ENCODE results near the gene CNTNAP5.

CNTNAP5 gene

GRCh38 chr2:124025171-124025580 is at the start of gene CNTNAP5:
CNTNAP5 (plus strand) TSS chr2:124025287; CDS start chr2:124025651, 364 bp downstream.
- TF ChIP-seq CTCF (IDR thresholded peaks at IDR 0.05; ENCODE audit: insufficient read depth, low read depth, low read length, missing control alignments), result no peak
- no peak within 1 kb of the TSS for H3K4me3 ChIP-seq (ENCODE audit: low read depth, low read length)
- DNase-seq (ENCODE audit: low read depth), result no peak

GRCh38 chr2:123976054-123976648 is 48.9 kb upstream of the CNTNAP5 start:
- no peak overlapping the region for H3K4me3 ChIP-seq (ENCODE audit: low read depth, low read length)
- TF ChIP-seq CTCF (IDR thresholded peaks at IDR 0.05; ENCODE audit: insufficient read depth, low read depth, low read length, missing control alignments), result no peak
- DNase-seq (ENCODE audit: low read depth), result no peak

- TF ChIP-seq CTCF (IDR thresholded peaks at IDR 0.05; ENCODE audit: insufficient read depth, low read depth, low read length, missing control alignments), result peak; percentile 40
- DNase-seq (ENCODE audit: low read depth), result peak; percentile 26
- H3K4me3 ChIP-seq (ENCODE audit: low read depth, low read length), result no peak overlapping the region
Observed at GRCh38 chr2:123993728-123994323, 31.3 kb upstream of the CNTNAP5 start.

- H3K4me3 ChIP-seq (ENCODE audit: low read depth, low read length), result no peak overlapping the region
- TF ChIP-seq CTCF (IDR thresholded peaks at IDR 0.05; ENCODE audit: insufficient read depth, low read depth, low read length, missing control alignments), result no peak
- DNase-seq (ENCODE audit: low read depth), result no peak
Observed at GRCh38 chr2:123999681-124000080, 25.4 kb upstream of the CNTNAP5 start.

- no peak overlapping the region for H3K4me3 ChIP-seq (ENCODE audit: low read depth, low read length)
- no peak for DNase-seq (ENCODE audit: low read depth)
- no peak for TF ChIP-seq CTCF (IDR thresholded peaks at IDR 0.05; ENCODE audit: insufficient read depth, low read depth, low read length, missing control alignments)
Observed at GRCh38 chr2:124001696-124002430, 23.2 kb upstream of the CNTNAP5 start.

- DNase-seq (ENCODE audit: low read depth), result no peak
- H3K4me3 ChIP-seq (ENCODE audit: low read depth, low read length), result no peak overlapping the region
- TF ChIP-seq CTCF (IDR thresholded peaks at IDR 0.05; ENCODE audit: insufficient read depth, low read depth, low read length, missing control alignments), result no peak
Observed at GRCh38 chr2:124018890-124019289, 6.2 kb upstream of the CNTNAP5 start.
